ENCODE measurements around the gene TMEM217. TPM values are rescaled to one million over a fixed set of nuclear protein-coding genes. Genes with fewer than 3 reads are reported as not detected.
"Not testable (repeated sequence)": the region's sequence is repeated elsewhere in the genome, so short reads cannot be mapped to it uniquely, and the experiment has no call there.

Gene TMEM217
- 1.2 TPM for total RNA-seq

- DNase-seq = peak; percentile 96
Measured at GRCh38 chr6:37257634-37258404, at the start of gene TMEM217, which contains the start of gene TBC1D22B. Gene TMEM217, minus strand, starts transcription at chr6:37258144. Its CDS starts 39,114 bp downstream, at chr6:37219030. Gene TBC1D22B, plus strand, starts transcription at chr6:37257772. Its CDS starts 146 bp downstream, at chr6:37257918.

- DNase-seq = not testable (repeated sequence)
Measured at GRCh38 chr6:37307484-37307883, 49.5 kb upstream of the TMEM217 start.

GRCh38 chr6:37306624-37307222 lies 48.8 kb upstream of the TMEM217 start:
- no peak for DNase-seq

- DNase-seq = no peak
Measured at GRCh38 chr6:37305841-37306425, 48.0 kb upstream of the TMEM217 start.

GRCh38 chr6:37304766-37305165 lies 46.8 kb upstream of the TMEM217 start:
- DNase-seq = no peak

GRCh38 chr6:37303891-37304503 lies 46.1 kb upstream of the TMEM217 start:
- DNase-seq = peak; percentile 19

- no peak for DNase-seq
Measured at GRCh38 chr6:37303091-37303660, 45.2 kb upstream of the TMEM217 start.

GRCh38 chr6:37302086-37302686 lies 44.2 kb upstream of the TMEM217 start:
- no peak for DNase-seq

- no peak for DNase-seq
Measured at GRCh38 chr6:37299990-37300389, 42.0 kb upstream of the TMEM217 start.

GRCh38 chr6:37298958-37299357 lies 41.0 kb upstream of the TMEM217 start:
- no peak for DNase-seq

GRCh38 chr6:37297637-37298036 lies 39.7 kb upstream of the TMEM217 start:
- DNase-seq = not testable (repeated sequence)

GRCh38 chr6:37293426-37293825 lies 35.5 kb upstream of the TMEM217 start:
- DNase-seq = no peak

- no peak for DNase-seq
Measured at GRCh38 chr6:37289931-37290330, 32.0 kb upstream of the TMEM217 start.

GRCh38 chr6:37288247-37288646 lies 30.3 kb upstream of the TMEM217 start:
- no peak for DNase-seq

- DNase-seq = no peak
Measured at GRCh38 chr6:37287519-37288157, 29.7 kb upstream of the TMEM217 start.

- no peak for DNase-seq
Measured at GRCh38 chr6:37285861-37286311, 27.9 kb upstream of the TMEM217 start.

- no peak for DNase-seq
Measured at GRCh38 chr6:37284781-37285180, 26.8 kb upstream of the TMEM217 start.

- DNase-seq = peak; percentile 24
Measured at GRCh38 chr6:37283671-37284151, 25.8 kb upstream of the TMEM217 start.

- DNase-seq = no peak
Measured at GRCh38 chr6:37283268-37283667, 25.3 kb upstream of the TMEM217 start.

- no peak for DNase-seq
Measured at GRCh38 chr6:37282371-37282770, 24.4 kb upstream of the TMEM217 start.

- DNase-seq = no peak
Measured at GRCh38 chr6:37280162-37280887, 22.4 kb upstream of the TMEM217 start.
